Body of pancreas (tissue), 4 donors: ENCODE data around the gene SLC50A1.

Experiments used
- CTCF ChIP-seq, 7 experiments: fragments of 450-650 bp in 4 of 7; fragments of 200-600 bp in 3 of 7; sonication (generic) in 3 of 7; IDR thresholded peaks; one replicate each; pipeline ENCODE4 v1.5.1; 2016 to 2019; ENCODE audit warnings: antibody characterized with exemption in 7 of 7
- POLR2A ChIP-seq, 3 donors: fragments of 450-650 bp; IDR thresholded peaks; one replicate each; pipeline ENCODE4 v1.6.1; 2016; ENCODE audit warnings: antibody characterized with exemption in 3 of 3, mild to moderate bottlenecking in 2 of 3

DNA sequence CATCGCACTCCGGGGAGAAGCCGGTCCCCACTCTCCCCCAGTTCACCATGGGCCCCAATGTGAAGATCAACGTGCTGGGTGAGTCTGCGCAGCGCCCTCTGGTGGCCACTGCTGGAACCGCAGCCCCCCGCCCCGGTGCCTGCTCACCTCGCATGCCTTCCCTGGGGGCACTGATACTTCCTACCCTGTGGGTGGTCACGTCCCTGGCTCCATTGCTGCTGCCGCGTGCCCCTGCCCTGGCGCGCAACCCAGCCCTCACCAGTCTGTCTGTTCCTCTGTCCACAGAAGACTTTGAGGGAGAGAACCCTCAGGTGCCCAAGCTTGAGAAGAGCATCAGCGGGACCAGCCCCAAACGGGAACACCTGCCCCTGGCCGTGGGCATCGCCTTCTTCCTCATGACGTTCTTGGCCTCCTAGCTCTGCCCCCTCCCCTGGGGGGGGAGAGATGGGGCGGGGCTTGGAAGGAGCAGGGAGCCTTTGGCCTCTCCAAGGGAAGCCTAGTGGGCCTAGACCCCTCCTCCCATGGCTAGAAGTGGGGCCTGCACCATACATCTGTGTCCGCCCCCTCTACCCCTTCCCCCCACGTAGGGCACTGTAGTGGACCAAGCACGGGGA is 49.4 kb upstream of the SLC50A1 start:
- TF ChIP-seq CTCF (IDR thresholded peaks at IDR 0.05) (peak; percentile 76 to 100 (median 93)), POLR2A (IDR thresholded peaks at IDR 0.05) (no peak)
